ENCODE results near the gene RTKN2. TPM values are rescaled to one million over a fixed set of nuclear protein-coding genes. Genes with fewer than 3 reads are reported as not detected.

RTKN2 gene
- total and polyA plus RNA-seq, 9 of the 15 experiments (the other 6 are each of a cell fraction or from before 2014, with no cell fraction given): 0.03 to 0.11 (median 0.05) TPM; not detected in 2

DNA sequence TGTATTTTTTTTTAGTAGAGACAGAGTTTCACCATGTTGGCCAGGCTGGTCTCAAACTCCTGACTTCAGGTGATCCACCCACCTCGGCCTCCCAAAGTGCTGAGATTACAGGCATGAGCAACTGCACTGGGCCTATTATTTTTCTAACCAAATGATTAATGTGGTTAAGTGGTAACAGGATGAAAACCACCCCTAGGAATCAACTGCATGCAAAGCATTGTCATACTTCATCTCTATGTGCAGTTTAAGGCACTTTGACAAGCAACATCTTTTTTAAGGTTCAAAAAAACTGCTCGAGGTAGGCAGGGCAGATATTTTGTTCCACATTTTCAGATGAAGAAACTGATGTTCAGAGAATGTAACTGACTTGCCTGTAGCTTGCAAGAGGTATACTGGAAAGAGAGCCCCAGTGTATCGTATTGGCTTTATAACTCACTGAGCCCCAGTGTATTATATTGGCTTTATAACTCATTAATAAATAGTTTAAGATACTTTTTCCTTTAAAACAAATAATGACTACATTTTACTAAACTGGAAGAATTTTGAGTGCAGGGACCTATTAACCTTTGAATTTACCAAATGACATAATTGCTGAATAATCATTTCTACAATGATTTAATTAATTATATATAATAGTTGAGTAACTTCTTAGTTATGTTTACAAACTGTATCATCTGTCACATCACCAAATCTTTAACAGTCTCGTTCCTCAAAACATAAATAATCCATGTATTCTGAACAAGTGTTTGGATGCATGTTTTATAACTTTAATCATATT, 38.1 kb downstream of the RTKN2 start:
- no TSS peak for BruUV-seq (replicated peaks)
- no peak overlapping the region for H3K9ac ChIP-seq (ENCODE audit: insufficient read depth in 1 of 2, low read depth in 2 of 2, low read length in 2 of 2)
- no peak for DNase-seq (ENCODE audit: extremely low read depth in 1 of 4, low spot score in 3 of 4)
- in situ Hi-C loops (cut with MboI): loop anchor here (10.0 kb wide), 1 partner anchor 346 kb away; no protein-coding TSS in a partner anchor
- intact Hi-C loops (cut with micrococcal nuclease): no loop called here
- H2AFZ ChIP-seq (ENCODE audit: low read depth, low read length): no peak overlapping the region
- ATAC-seq: no peak
- no peaks in the 10 kb centered on the region for H4K20me1 ChIP-seq (replicated peaks; ENCODE audit: control insufficient read depth, insufficient read depth, low read length)
- H3K27me3 ChIP-seq (ENCODE audit: control insufficient read depth in 2 of 2, insufficient read depth in 2 of 2, low read length in 2 of 2): no peaks in the 10 kb centered on the region
- no peak overlapping the region for H3K4me3 ChIP-seq
- no peak for FAIRE-seq
- no peaks in the 10 kb centered on the region for H3K79me2 ChIP-seq (ENCODE audit: control insufficient read depth, insufficient read depth, low read length)
- no peak overlapping the region for H3K27ac ChIP-seq (ENCODE audit: extremely low read depth, low read depth, low read length)
- H3K36me3 ChIP-seq (ENCODE audit: control insufficient read depth, insufficient read depth, low read length): no peaks in the 10 kb centered on the region
- H3K4me2 ChIP-seq (ENCODE audit: insufficient read depth, low read length): no peak overlapping the region
- H3K9me1 ChIP-seq (ENCODE audit: control insufficient read depth, insufficient read depth, low read length): no peaks in the 10 kb centered on the region
- TF ChIP-seq TAL1 (IDR thresholded peaks at IDR 0.05) (no peak), MAFF (IDR thresholded peaks at IDR 0.05; ENCODE audit: low read length) (peak; percentile 59; the same call in 1 of the 2 replicates), C11orf30 (IDR thresholded peaks at IDR 0.05; ENCODE audit: low read depth) (peak; percentile 78), NBN (IDR thresholded peaks at IDR 0.05; ENCODE audit: low read depth) (no peak), ZNF316 (IDR thresholded peaks at IDR 0.05) (peak; percentile 86), MAFK (IDR thresholded peaks at IDR 0.05; ENCODE audit: low read length) (peak; percentile 66; the same call in 1 of the 2 replicates), MAFG (tag; conservative IDR thresholded peaks at IDR 0.05) (peak; percentile 62; the same call in 1 of the 2 replicates)
- WGBS (ENCODE audit: insufficient coverage, low coverage, missing lambda C conversion rate): 2% methylated on average over 4 of the region's 4 CpGs
- no peaks in the 10 kb centered on the region for H3K4me1 ChIP-seq (replicated peaks in 1 of 2; ENCODE audit: control insufficient read depth in 2 of 2, insufficient read depth in 2 of 2, low read length in 2 of 2)
- H3K9me3 ChIP-seq (replicated peaks; ENCODE audit: control insufficient read depth, insufficient read depth, low read depth, low read length): no peaks in the 10 kb centered on the region
- CTCF ChIA-PET (ENCODE audit: low intra/inter-chr PET ratio): no interaction called here
- POLR2A ChIA-PET: no interaction called here

DNA sequence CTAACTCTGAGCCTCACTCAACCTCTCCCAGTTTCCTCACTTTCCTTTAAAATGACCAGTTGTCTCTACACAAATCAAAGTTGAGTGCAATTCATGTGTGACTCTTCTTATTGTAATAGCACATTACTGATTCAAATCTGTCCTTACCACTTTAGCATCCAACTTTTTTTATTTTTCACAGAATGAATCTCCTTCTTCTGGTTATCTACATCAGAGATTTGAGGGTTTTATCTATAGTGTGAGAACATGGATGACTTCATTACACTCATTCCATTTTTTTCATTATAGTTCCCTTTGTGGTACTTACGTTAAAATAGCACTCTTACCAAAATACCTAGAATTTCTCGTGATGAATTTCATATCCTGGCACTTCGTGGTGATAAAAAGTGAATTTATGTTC, 43.3 kb downstream of the RTKN2 start:
- H3K9me1 ChIP-seq (ENCODE audit: control insufficient read depth, insufficient read depth, low read length): no peaks in the 10 kb centered on the region
- CTCF ChIA-PET (ENCODE audit: low intra/inter-chr PET ratio): no interaction called here
- WGBS (ENCODE audit: insufficient coverage, low coverage, missing lambda C conversion rate): 6% methylated on average over 3 of the region's 3 CpGs
- H3K9ac ChIP-seq (ENCODE audit: insufficient read depth in 1 of 2, low read depth in 2 of 2, low read length in 2 of 2): no peak overlapping the region
- TF ChIP-seq, protein P1, sequence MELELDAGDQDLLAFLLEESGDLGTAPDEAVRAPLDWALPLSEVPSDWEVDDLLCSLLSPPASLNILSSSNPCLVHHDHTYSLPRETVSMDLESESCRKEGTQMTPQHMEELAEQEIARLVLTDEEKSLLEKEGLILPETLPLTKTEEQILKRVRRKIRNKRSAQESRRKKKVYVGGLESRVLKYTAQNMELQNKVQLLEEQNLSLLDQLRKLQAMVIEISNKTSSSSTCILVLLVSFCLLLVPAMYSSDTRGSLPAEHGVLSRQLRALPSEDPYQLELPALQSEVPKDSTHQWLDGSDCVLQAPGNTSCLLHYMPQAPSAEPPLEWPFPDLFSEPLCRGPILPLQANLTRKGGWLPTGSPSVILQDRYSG (tag; conservative IDR thresholded peaks at IDR 0.05; ENCODE audit: low read depth): no peak
- TF ChIP-seq NFE2L1 (tag; IDR thresholded peaks at IDR 0.05; ENCODE audit: borderline replicate concordance, low read depth): no peak
- H3K4me1 ChIP-seq (replicated peaks in 1 of 2; ENCODE audit: control insufficient read depth in 2 of 2, insufficient read depth in 2 of 2, low read length in 2 of 2): no peaks in the 10 kb centered on the region
- BruUV-seq (replicated peaks): no TSS peak
- ATAC-seq: no peak
- POLR2A ChIA-PET: no interaction called here
- H3K27ac ChIP-seq (ENCODE audit: extremely low read depth, low read depth, low read length): no peak overlapping the region
- H4K20me1 ChIP-seq (replicated peaks; ENCODE audit: control insufficient read depth, insufficient read depth, low read length): no peaks in the 10 kb centered on the region
- no peaks in the 10 kb centered on the region for H3K27me3 ChIP-seq (ENCODE audit: control insufficient read depth in 2 of 2, insufficient read depth in 2 of 2, low read length in 2 of 2)
- no peaks in the 10 kb centered on the region for H3K36me3 ChIP-seq (ENCODE audit: control insufficient read depth, insufficient read depth, low read length)
- H3K4me2 ChIP-seq (ENCODE audit: insufficient read depth, low read length): no peak overlapping the region
- no peaks in the 10 kb centered on the region for H3K79me2 ChIP-seq (ENCODE audit: control insufficient read depth, insufficient read depth, low read length)
- in situ Hi-C loops (cut with MboI) (no loop called here), intact Hi-C loops (cut with micrococcal nuclease) (no loop called here)
- FAIRE-seq: no peak
- DNase-seq (ENCODE audit: extremely low read depth in 1 of 4, low spot score in 3 of 4): no peak
- no peak overlapping the region for H2AFZ ChIP-seq (ENCODE audit: low read depth, low read length)
- H3K9me3 ChIP-seq (replicated peaks; ENCODE audit: control insufficient read depth, insufficient read depth, low read depth, low read length): no peaks in the 10 kb centered on the region
- H3K4me3 ChIP-seq: no peak overlapping the region

All from K562 (cell line).